LNCaP clone FGC (cell line): ENCODE results near the gene LALBA.
"Not testable (repeated sequence)": the region's sequence is repeated elsewhere in the genome, so short reads cannot be mapped to it uniquely, and the experiment has no call there.

Source experiments
- DNase-seq: peaks from one replicate; pipeline ENCODE4 v3.0.0-alpha.2; 2011; ENCODE audit warnings: low read depth
- H3K4me3 ChIP-seq: 2 replicates; pipeline ENCODE4 v1.5.1; 2011; ENCODE audit warnings: mild to moderate bottlenecking, low read depth, low read length, control low read depth
- CTCF ChIP-seq: IDR thresholded peaks from 2 replicates; pipeline ENCODE4 v1.5.1; 2012; ENCODE audit warnings: mild to moderate bottlenecking; ENCODE audit not compliant: control insufficient read depth, insufficient read depth; ENCODE audit errors: extremely low read depth

The LALBA gene

GRCh38 chr12:48532601-48533000 lies 37.2 kb downstream of the LALBA start:
- no peak for TF ChIP-seq CTCF
- no peak overlapping the region for H3K4me3 ChIP-seq
- DNase-seq, result no peak

GRCh38 chr12:48527891-48528670 lies 41.8 kb downstream of the LALBA start:
- H3K4me3 ChIP-seq, result no peak overlapping the region
- TF ChIP-seq CTCF, result no peak
- no peak for DNase-seq

GRCh38 chr12:48525332-48525731 lies 44.5 kb downstream of the LALBA start, which contains the start of gene OR8S1:
TSS of gene OR8S1 (plus strand) at chr12:48525632. CDS start at chr12:48525632, 0 bp downstream.
- no peak for TF ChIP-seq CTCF
- H3K4me3 ChIP-seq, result no peak within 1 kb of the TSS
- DNase-seq, result no peak

- not testable (repeated sequence) for DNase-seq, H3K4me3 ChIP-seq
Observed at GRCh38 chr12:48520381-48520780, 49.5 kb downstream of the LALBA start.
